Mesothelial cell of epicardium (in vitro differentiated cells): ENCODE results near the gene CHST12. TPM values are rescaled to one million over a fixed set of nuclear protein-coding genes. Genes with fewer than 3 reads are reported as not detected.
"Not testable (repeated sequence)": the region's sequence is repeated elsewhere in the genome, so short reads cannot be mapped to it uniquely, and the experiment has no call there.

Source experiments
- DNase-seq, 2 experiments: peaks; one replicate each; pipeline ENCODE4 v3.0.0; 2021; ENCODE audit warnings: low spot score in 2 of 2; ENCODE audit not compliant: unreplicated experiment in 2 of 2
- H3K27ac Mint-ChIP-seq: 2 replicates; pipeline ENCODE4 v1.8.0; 2021; ENCODE audit warnings: mixed read lengths
- H3K27me3 Mint-ChIP-seq: 2 replicates; pipeline ENCODE4 v1.8.0; 2021; ENCODE audit warnings: low read depth, mixed read lengths
- H3K36me3 Mint-ChIP-seq: 2 replicates; pipeline ENCODE4 v1.8.0; 2021; ENCODE audit warnings: mixed read lengths
- H3K4me1 Mint-ChIP-seq: 2 replicates; pipeline ENCODE4 v1.8.0; 2021; ENCODE audit warnings: mixed read lengths
- H3K4me3 Mint-ChIP-seq: 2 replicates; pipeline ENCODE4 v1.8.0; 2021; ENCODE audit warnings: mild to moderate bottlenecking, moderate library complexity, mixed read lengths
- H3K9me3 Mint-ChIP-seq: 2 replicates; pipeline ENCODE4 v1.8.0; 2021; ENCODE audit warnings: mixed read lengths
- total RNA-seq: library from RNA; stranded (reverse); gene quantifications from 3 replicates; pipeline ENCODE4 v1.2.1, GENCODE V29; 2021
- TF ChIP-seq, protein P1 (sequence below): fragments of 200-600 bp; sonication (generic); IDR thresholded peaks from one replicate; pipeline ENCODE4 v1.5.0; 2021; ENCODE audit warnings: antibody characterized with exemption; ENCODE audit not compliant: unreplicated experiment

CHST12 gene
- total RNA-seq, 1 donor from 2014 or later, result 20.4 TPM

DNA sequence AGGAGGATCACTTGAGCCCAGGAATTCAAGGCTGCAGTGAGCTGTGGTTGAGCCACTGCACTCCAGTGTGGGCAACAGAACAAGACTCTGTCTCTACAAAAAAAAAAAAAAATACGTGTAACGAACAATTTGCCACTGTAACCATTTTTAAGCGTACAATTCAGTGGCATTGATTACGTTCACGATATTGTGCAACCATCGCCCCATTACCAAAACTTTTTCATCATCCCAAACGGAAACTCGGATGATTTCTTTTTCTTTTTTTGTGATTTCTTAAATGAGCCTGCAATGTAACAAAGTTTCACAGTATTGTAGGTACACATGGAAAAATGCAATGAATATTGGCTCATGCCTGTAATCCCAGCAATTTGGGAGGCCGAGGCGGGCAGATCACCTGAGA is 63.3 kb downstream of the CHST12 start:
- TF ChIP-seq, protein P1, sequence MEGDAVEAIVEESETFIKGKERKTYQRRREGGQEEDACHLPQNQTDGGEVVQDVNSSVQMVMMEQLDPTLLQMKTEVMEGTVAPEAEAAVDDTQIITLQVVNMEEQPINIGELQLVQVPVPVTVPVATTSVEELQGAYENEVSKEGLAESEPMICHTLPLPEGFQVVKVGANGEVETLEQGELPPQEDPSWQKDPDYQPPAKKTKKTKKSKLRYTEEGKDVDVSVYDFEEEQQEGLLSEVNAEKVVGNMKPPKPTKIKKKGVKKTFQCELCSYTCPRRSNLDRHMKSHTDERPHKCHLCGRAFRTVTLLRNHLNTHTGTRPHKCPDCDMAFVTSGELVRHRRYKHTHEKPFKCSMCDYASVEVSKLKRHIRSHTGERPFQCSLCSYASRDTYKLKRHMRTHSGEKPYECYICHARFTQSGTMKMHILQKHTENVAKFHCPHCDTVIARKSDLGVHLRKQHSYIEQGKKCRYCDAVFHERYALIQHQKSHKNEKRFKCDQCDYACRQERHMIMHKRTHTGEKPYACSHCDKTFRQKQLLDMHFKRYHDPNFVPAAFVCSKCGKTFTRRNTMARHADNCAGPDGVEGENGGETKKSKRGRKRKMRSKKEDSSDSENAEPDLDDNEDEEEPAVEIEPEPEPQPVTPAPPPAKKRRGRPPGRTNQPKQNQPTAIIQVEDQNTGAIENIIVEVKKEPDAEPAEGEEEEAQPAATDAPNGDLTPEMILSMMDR, result no peak
- H3K4me1 Mint-ChIP-seq, result no peaks in the 10 kb centered on the region
- H3K36me3 Mint-ChIP-seq, result no peaks in the 10 kb centered on the region
- peaks cover 4% of the 10 kb centered on the region for H3K9me3 Mint-ChIP-seq
- no peak for DNase-seq
- no peak overlapping the region for H3K4me3 Mint-ChIP-seq
- H3K27ac Mint-ChIP-seq, result no peak overlapping the region
- H3K27me3 Mint-ChIP-seq, result peaks cover 2% of the 10 kb centered on the region

DNA sequence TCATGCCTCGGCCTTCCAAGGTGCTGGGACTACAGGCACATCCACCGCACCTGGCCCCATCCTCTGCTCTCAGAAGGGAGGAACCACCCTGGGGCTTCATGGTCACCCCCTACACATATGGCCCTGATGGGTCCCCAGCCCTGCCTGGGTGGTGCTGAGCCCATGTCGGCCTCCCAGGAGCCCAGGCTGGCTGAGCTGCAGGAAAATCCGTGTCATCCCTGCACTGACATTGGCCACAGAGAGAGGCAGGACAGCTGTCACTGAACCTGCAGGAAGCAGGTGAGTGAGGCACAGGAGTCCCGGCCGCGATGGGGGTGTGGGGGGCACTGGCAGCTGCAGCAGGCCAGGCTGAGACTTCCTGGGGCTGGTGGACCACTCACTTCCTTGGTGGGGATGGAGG is 64.8 kb downstream of the CHST12 start:
- no peaks in the 10 kb centered on the region for H3K9me3 Mint-ChIP-seq

DNA sequence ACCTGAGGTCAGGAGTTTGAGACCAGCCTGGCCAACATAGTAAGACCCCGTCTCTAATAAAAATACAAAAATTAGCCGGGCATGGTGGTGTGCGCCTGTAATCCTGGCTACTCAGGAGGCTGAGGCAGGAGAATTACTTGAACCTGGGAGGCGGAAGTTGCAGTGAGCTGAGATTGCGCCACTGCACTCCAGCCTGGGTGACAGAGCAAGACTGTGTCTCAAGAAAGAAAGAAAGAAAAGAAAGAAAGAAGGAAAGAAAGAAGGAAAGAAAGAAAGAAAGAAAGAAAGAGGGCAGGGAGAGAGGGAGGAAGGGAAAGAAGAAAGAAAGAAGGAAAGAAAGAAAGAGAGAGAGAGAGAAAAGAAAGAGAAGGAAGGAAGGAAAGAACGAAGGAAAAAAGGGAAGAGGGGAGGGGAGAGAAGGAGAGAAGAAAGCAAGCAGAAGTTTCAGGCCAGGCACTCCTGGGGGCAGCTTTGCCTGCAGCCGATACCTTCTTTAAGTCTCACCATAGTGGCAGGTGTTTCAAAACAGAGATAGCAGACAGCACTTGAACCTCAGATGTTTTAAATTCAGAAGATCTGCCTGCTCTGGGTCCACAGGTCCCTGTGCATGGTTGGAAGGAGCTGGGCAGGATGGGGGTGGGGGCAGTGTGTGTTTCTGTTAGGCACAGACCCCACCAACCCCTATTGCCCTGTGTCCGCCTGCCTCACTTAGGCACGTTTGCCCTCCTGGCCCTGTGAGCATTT is 66.2 kb downstream of the CHST12 start:
- DNase-seq, H3K36me3 Mint-ChIP-seq, H3K9me3 Mint-ChIP-seq, H3K27ac Mint-ChIP-seq, H3K27me3 Mint-ChIP-seq, H3K4me3 Mint-ChIP-seq, H3K4me1 Mint-ChIP-seq: not testable (repeated sequence)

More for the DNA sequence above, 64.8 kb downstream of the CHST12 start:
- Mint-ChIP-seq H3K27me3 (peaks cover 2% of the 10 kb centered on the region), H3K4me1 (no peaks in the 10 kb centered on the region), H3K27ac (no peak overlapping the region), H3K4me3 (no peak overlapping the region), H3K36me3 (no peaks in the 10 kb centered on the region)
- TF ChIP-seq, protein P1, result no peak
- no peak for DNase-seq

DNA sequence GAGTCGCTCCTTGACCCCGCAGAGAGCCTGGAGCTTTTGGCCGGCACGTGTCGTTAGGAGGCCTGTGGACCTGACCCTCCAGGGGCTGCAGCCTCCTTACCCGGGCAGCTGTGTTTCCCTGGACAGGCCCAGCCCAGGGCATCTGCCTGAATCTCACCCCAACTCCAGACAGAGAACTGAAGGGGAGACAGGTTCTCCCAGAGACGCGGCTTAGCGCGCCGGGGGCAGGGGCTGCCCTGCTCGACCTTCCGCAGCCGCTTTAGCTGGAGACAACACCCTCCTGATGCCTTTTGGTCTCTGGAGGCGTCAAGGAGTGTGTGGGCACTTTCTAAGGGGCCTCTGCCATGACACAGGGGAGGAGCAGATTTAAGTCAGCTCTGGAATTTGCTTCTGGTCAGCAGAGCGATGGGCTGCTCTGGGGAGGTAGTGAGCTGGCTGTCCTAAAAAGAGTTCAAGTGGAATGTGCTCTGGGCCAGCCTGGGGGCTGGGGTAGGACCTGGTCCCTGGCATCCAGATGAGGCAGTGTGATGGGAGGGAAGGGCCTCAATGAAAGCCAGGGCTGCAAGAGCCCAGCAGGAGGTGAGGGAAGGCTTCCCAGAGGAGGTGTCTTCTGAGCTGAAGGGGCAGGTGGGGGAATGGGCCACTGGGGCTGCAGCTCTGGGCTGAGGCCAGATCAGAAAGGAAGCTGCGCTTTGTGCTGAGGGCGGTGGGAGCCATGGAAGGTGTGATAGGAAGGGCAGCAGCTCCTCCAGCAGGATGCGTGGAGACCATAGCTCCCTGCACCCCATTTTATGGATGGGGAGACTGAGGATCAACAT is 67.0 kb downstream of the CHST12 start:
- H3K36me3 Mint-ChIP-seq, result no peaks in the 10 kb centered on the region
- H3K9me3 Mint-ChIP-seq, result no peaks in the 10 kb centered on the region
- H3K4me3 Mint-ChIP-seq, result no peak overlapping the region
- no peaks in the 10 kb centered on the region for H3K4me1 Mint-ChIP-seq
- TF ChIP-seq, protein P1, result no peak
- H3K27ac Mint-ChIP-seq, result no peak overlapping the region
- no peak for DNase-seq
- peaks cover 2% of the 10 kb centered on the region for H3K27me3 Mint-ChIP-seq

DNA sequence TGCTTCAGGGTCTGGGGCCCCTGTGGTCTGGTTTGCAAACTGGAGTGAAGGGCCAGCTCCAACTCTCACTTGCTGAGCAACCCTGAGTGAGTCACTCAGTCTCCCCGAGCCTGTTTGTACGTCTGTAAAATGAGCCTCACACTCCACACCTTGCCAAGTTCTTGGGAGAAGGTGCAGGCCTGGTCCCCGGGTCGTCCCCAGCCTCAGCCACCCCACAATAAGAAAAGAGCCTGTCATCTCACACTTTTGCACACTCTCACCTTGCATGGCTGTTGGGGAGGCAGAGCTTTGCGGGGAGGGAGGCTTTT is 67.6 kb downstream of the CHST12 start:
- Mint-ChIP-seq H3K4me3 (no peak overlapping the region), H3K27me3 (peaks cover 2% of the 10 kb centered on the region), H3K36me3 (no peaks in the 10 kb centered on the region), H3K4me1 (no peaks in the 10 kb centered on the region), H3K27ac (no peak overlapping the region), H3K9me3 (no peaks in the 10 kb centered on the region)
- no peak for DNase-seq
- TF ChIP-seq, protein P1, result no peak

DNA sequence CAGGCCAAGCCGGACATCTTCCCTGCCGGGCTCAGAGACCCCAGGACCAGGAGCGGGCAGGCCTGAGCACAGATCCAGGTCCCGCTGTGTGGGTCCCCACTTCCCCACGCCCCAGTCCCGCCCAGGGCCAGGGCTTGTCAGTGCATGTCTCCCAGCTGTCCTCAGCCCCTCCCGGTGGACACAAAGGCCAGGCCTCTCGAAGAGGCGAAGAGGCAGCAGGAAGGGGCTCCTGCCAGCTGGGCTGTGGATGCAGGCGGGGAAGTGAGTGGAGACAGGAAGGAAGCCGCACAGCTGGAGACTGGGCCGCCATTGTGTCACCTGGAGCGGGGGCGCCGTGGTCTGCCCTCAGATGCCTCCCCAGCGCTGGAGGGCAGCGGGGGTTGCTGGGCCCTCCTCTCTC is 68.0 kb downstream of the CHST12 start:
- Mint-ChIP-seq H3K4me3 (no peak overlapping the region), H3K9me3 (no peaks in the 10 kb centered on the region), H3K4me1 (no peaks in the 10 kb centered on the region), H3K36me3 (no peaks in the 10 kb centered on the region), H3K27me3 (peaks cover 2% of the 10 kb centered on the region), H3K27ac (no peak overlapping the region)
- DNase-seq, result no peak
- TF ChIP-seq, protein P1, result no peak
